IMR-90 (cell line): ENCODE measurements around the gene TTLL9. TPM values are rescaled to one million over a fixed set of nuclear protein-coding genes. Genes with fewer than 3 reads are reported as not detected.

ENCODE experiments used
- ATAC-seq: fragments of 200-7000 bp; cut with Tn5 transposase; 2 replicates; pipeline ENCODE4 v1.9.1; 2020; ENCODE audit warnings: low read depth, mild to moderate bottlenecking, moderate library complexity
- BruUV-seq: library from RNA; stranded (reverse); fragments of 400-500 nt; replicated peaks from 2 replicates; lab custom pipeline; 2021; lab: Mats Ljungman, UMichigan
- CTCF ChIA-PET: fragments of 300-600 bp; formaldehyde crosslinking; extraction: SDS; loops from one replicate; lab custom pipeline; 2021; ENCODE audit warnings: antibody characterized with exemption; lab: Yijun Ruan, JAX
- POLR2A ChIA-PET: fragments of 300-600 bp; sonication (Branson Sonifier 250); formaldehyde crosslinking; loops from one replicate; lab custom pipeline; 2022; ENCODE audit warnings: antibody characterized with exemption; ENCODE audit not compliant: unreplicated experiment; lab: Charles Lee
- DNase-seq: peaks from one replicate; pipeline ENCODE4 v3.0.0; 2013
- H2AFZ ChIP-seq: replicated peaks from 2 replicates; pipeline ENCODE3; 2013; ENCODE audit warnings: low read length, mild to moderate bottlenecking; ENCODE audit not compliant: poor library complexity
- H2AK5ac ChIP-seq: 2 replicates; pipeline ENCODE4 v1.6.1; 2013; ENCODE audit warnings: low read depth, low read length, inconsistent platforms
- H2AK9ac ChIP-seq: replicated peaks from 2 replicates; pipeline ENCODE3; 2013; ENCODE audit warnings: mild to moderate bottlenecking, low read depth, low read length, moderate library complexity; ENCODE audit not compliant: poor library complexity
- H2BK120ac ChIP-seq: 2 replicates; pipeline ENCODE4 v1.6.1; 2013; ENCODE audit warnings: low read depth, low read length, inconsistent platforms
- H2BK15ac ChIP-seq: 3 replicates; pipeline ENCODE4 v1.6.1; 2013; ENCODE audit warnings: low read depth, low read length, inconsistent platforms
- H2BK20ac ChIP-seq: 2 replicates; pipeline ENCODE4 v1.6.1; 2013; ENCODE audit warnings: low read depth, mild to moderate bottlenecking, inconsistent platforms, low read length, moderate library complexity
- H2BK5ac ChIP-seq: 2 replicates; pipeline ENCODE4 v1.6.1; 2013; ENCODE audit warnings: mild to moderate bottlenecking, low read depth, low read length, inconsistent platforms; ENCODE audit not compliant: poor library complexity, severe bottlenecking
- H3K14ac ChIP-seq: replicated peaks from 2 replicates; pipeline ENCODE4 v1.6.1; 2013; ENCODE audit warnings: low read depth, low read length, inconsistent platforms
- H3K18ac ChIP-seq: 2 replicates; pipeline ENCODE4 v1.6.1; 2013; ENCODE audit warnings: low read depth, low read length, control low read depth
- H3K23ac ChIP-seq: 2 replicates; pipeline ENCODE4 v1.6.1; 2013; ENCODE audit warnings: low read depth, low read length, inconsistent platforms
- H3K27ac ChIP-seq: 2 replicates; pipeline ENCODE4 v1.5.1; 2013; ENCODE audit warnings: mild to moderate bottlenecking, control low read depth, low read length; ENCODE audit not compliant: insufficient read depth
- H3K27me3 ChIP-seq: 2 replicates; pipeline ENCODE4 v1.6.1; 2013; ENCODE audit warnings: low read length; ENCODE audit not compliant: control insufficient read depth, insufficient read depth
- H3K36me3 ChIP-seq: 2 replicates; pipeline ENCODE4 v1.6.1; 2013; ENCODE audit warnings: low read length, mixed read lengths; ENCODE audit not compliant: control insufficient read depth, insufficient read depth
- H3K4ac ChIP-seq: 2 replicates; pipeline ENCODE4 v1.6.1; 2013; ENCODE audit warnings: low read depth, low read length, inconsistent platforms
- H3K4me1 ChIP-seq: 2 replicates; pipeline ENCODE4 v1.6.1; 2013; ENCODE audit warnings: low read length, mixed read lengths; ENCODE audit not compliant: control insufficient read depth, insufficient read depth
- H3K4me2 ChIP-seq: 2 replicates; pipeline ENCODE4 v1.6.1; 2013; ENCODE audit warnings: low read depth, mild to moderate bottlenecking, control low read depth, low read length, moderate library complexity
- H3K4me3 ChIP-seq: 2 replicates; pipeline ENCODE4 v1.5.1; 2013; ENCODE audit warnings: low read depth, mild to moderate bottlenecking, control low read depth, low read length, moderate library complexity; ENCODE audit not compliant: insufficient read depth
- H3K56ac ChIP-seq: 2 replicates; pipeline ENCODE4 v1.6.1; 2013; ENCODE audit warnings: low read length, inconsistent platforms; ENCODE audit not compliant: insufficient read depth; ENCODE audit errors: extremely low read depth
- H3K79me1 ChIP-seq, 2 experiments: 2 replicates each; pipeline ENCODE4 v1.6.1; 2013; ENCODE audit warnings: low read length in 2 of 2, inconsistent platforms in 1 of 2, low read depth in 1 of 2
- H3K9ac ChIP-seq: 2 replicates; pipeline ENCODE4 v1.6.1; 2013; ENCODE audit warnings: low read depth, low read length, control low read depth
- H3K9me1 ChIP-seq: 2 replicates; pipeline ENCODE4 v1.6.1; 2013; ENCODE audit warnings: low read length, inconsistent platforms; ENCODE audit not compliant: insufficient read depth
- H3K9me3 ChIP-seq: 2 replicates; pipeline ENCODE4 v1.6.1; 2013; ENCODE audit warnings: low read length; ENCODE audit not compliant: control insufficient read depth, insufficient read depth
- H4K20me1 ChIP-seq: 2 replicates; pipeline ENCODE4 v1.6.1; 2013; ENCODE audit warnings: low read length, inconsistent platforms; ENCODE audit not compliant: insufficient read depth
- H4K5ac ChIP-seq: 2 replicates; pipeline ENCODE4 v1.6.1; 2013; ENCODE audit warnings: mild to moderate bottlenecking, low read depth, low read length, control low read depth
- H4K8ac ChIP-seq, 2 experiments: 2 replicates each; pipeline ENCODE4 v1.6.1; 2013; ENCODE audit warnings: low read depth in 2 of 2, low read length in 2 of 2, control low read depth in 1 of 2, inconsistent platforms in 1 of 2
- H4K91ac ChIP-seq: 2 replicates; pipeline ENCODE4 v1.6.1; 2013; ENCODE audit warnings: low read depth, low read length, inconsistent platforms; ENCODE audit not compliant: insufficient read depth
- CEBPB ChIP-seq: IDR thresholded peaks from 2 replicates; pipeline ENCODE4 v1.6.1; 2012; ENCODE audit warnings: low read depth, low read length, improper control_type of control experiment
- CHD1 ChIP-seq: IDR thresholded peaks from 2 replicates; pipeline ENCODE4 v1.6.1; 2012; ENCODE audit warnings: low read depth, low read length, improper control_type of control experiment
- CTCF ChIP-seq: conservative IDR thresholded peaks from 2 replicates; pipeline ENCODE4 v1.5.1; 2012; ENCODE audit warnings: mild to moderate bottlenecking, low read depth, low read length, improper control_type of control experiment
- FOS ChIP-seq: fragments of 150-350 bp; IDR thresholded peaks from 2 replicates; pipeline ENCODE4 v1.6.1; 2016; ENCODE audit warnings: low read depth, low read length
- MAFK ChIP-seq: IDR thresholded peaks from 2 replicates; pipeline ENCODE4 v1.6.1; 2012; ENCODE audit warnings: low read depth, low read length, improper control_type of control experiment
- MAZ ChIP-seq: IDR thresholded peaks from 2 replicates; pipeline ENCODE4 v1.6.1; 2012; ENCODE audit warnings: low read depth, mild to moderate bottlenecking, low read length, improper control_type of control experiment, moderate library complexity, borderline replicate concordance
- MXI1 ChIP-seq: IDR thresholded peaks from 2 replicates; pipeline ENCODE4 v1.6.1; 2012; ENCODE audit warnings: low read depth, mild to moderate bottlenecking, low read length, moderate library complexity, borderline replicate concordance
- NFE2L2 ChIP-seq: fragments of 150-350 bp; IDR thresholded peaks from 2 replicates; pipeline ENCODE4 v1.6.1; 2016; ENCODE audit warnings: low read depth, mild to moderate bottlenecking, low read length
- POLR2A ChIP-seq: IDR thresholded peaks from 2 replicates; pipeline ENCODE4 v1.6.1; 2012; ENCODE audit warnings: mild to moderate bottlenecking, low read depth, low read length
- RAD21 ChIP-seq: IDR thresholded peaks from 2 replicates; pipeline ENCODE4 v1.6.1; 2012; ENCODE audit warnings: low read length, improper control_type of control experiment
- RCOR1 ChIP-seq: IDR thresholded peaks from 2 replicates; pipeline ENCODE4 v1.6.1; 2012; ENCODE audit warnings: mild to moderate bottlenecking, low read length, improper control_type of control experiment; ENCODE audit not compliant: insufficient replicate concordance
- SMC3 ChIP-seq: fragments of 150-350 bp; IDR thresholded peaks from 2 replicates; pipeline ENCODE4 v1.6.1; 2016; ENCODE audit warnings: low read depth, mild to moderate bottlenecking, antibody characterized with exemption, low read length, moderate library complexity
- WGBS, 2 experiments: methylation state at CpG; one replicate each; pipeline versions ENCODE4 v1.1.5 to v1.1.7; 2013; ENCODE audit warnings: missing lambda C conversion rate in 2 of 2; ENCODE audit not compliant: insufficient read length in 1 of 2; ENCODE audit errors: extremely low coverage in 2 of 2; 5-methylcytosine and 5-hydroxymethylcytosine counted together
- dilution Hi-C: fragments of 300-500 bp; cut with HindIII; formaldehyde crosslinking; loops from one replicate; pipeline ENCODE4 v1.14.3; 2018; ENCODE audit warnings: low sequenced_read_pairs; ENCODE audit not compliant: unreplicated experiment
- in situ Hi-C: fragments of 300-500 bp; cut with MboI; formaldehyde crosslinking; loops from 3 replicates; pipeline ENCODE4 v1.14.3; 2019; ENCODE audit warnings: low sequenced_read_pairs, inconsistent platforms, mixed read lengths
- intact Hi-C: fragments of 100-400 bp; cut with micrococcal nuclease; formaldehyde crosslinking; loops from 2 replicates; pipeline ENCODE4 v1.10.0; 2022
- polyA plus RNA-seq, 3 experiments: library from polyadenylated mRNA; depleted of rRNA; stranded (reverse); fragments of >200 nt; gene quantifications; 2 replicates each; pipeline ENCODE4 v1.2.3, GENCODE V29; 2012; ENCODE audit warnings: low replicate concordance in 1 of 3
- total RNA-seq: library from RNA; depleted of rRNA; stranded (reverse); fragments of >200 nt; gene quantifications from 2 replicates; pipeline ENCODE4 v1.2.3, GENCODE V29; 2012

TTLL9 gene
- total and polyA plus RNA-seq, 2 of the 4 experiments (the other 2 are of a cell fraction), result not detected

- no peak overlapping the region for H2BK20ac ChIP-seq
- peaks cover 2% of the 10 kb centered on the region; the same call in 1 of the 2 replicates for H3K4me1 ChIP-seq
- H3K27ac ChIP-seq, result no peak overlapping the region
- in situ Hi-C loops, result no loop called here
- H2AK5ac ChIP-seq, result no peak overlapping the region
- H3K9me1 ChIP-seq, result no peaks in the 10 kb centered on the region; the same call in 1 of the 2 replicates
- H3K23ac ChIP-seq, result no peak overlapping the region
- ATAC-seq (no peak; the same call in 1 of the 2 replicates), DNase-seq (no peak)
- H2AFZ ChIP-seq, result peak overlapping the region; percentile 85
- peaks cover 84% of the 10 kb centered on the region for H3K27me3 ChIP-seq
- TF ChIP-seq FOS (no peak), CEBPB (no peak), SMC3 (no peak), MAZ (no peak), MAFK (no peak), RCOR1 (no peak), RAD21 (no peak), CHD1 (no peak), CTCF (no peak), MXI1 (no peak), POLR2A (no peak), NFE2L2 (no peak)
- H3K56ac ChIP-seq, result no peak overlapping the region
- intact Hi-C loops, result no loop called here
- no peak overlapping the region for H2BK5ac ChIP-seq
- H3K14ac ChIP-seq, result no peak overlapping the region
- H3K9ac ChIP-seq, result no peak overlapping the region
- POLR2A ChIA-PET, result no interaction called here
- H3K9me3 ChIP-seq, result no peaks in the 10 kb centered on the region
- H4K91ac ChIP-seq, result no peak overlapping the region
- H3K79me1 ChIP-seq, result no peaks in the 10 kb centered on the region
- WGBS, 2 experiments, result 0% methylated on average over 3 of the region's 15 CpGs; no CpG with 5 or more reads in 1 of the 2 experiments
- H4K20me1 ChIP-seq, result no peaks in the 10 kb centered on the region
- H3K36me3 ChIP-seq, result no peaks in the 10 kb centered on the region
- peak overlapping the region; percentile 78; the same call in 1 of the 2 replicates for H3K4me2 ChIP-seq
- CTCF ChIA-PET, result interaction anchor here (0.9 kb wide), 2 partner anchors 10 to 171 kb away, joined by 3 read pairs; no protein-coding TSS in a partner anchor
- dilution Hi-C loops, result no loop called here
- no peak overlapping the region for H3K18ac ChIP-seq
- no TSS peak for BruUV-seq
- no peak overlapping the region for H2AK9ac ChIP-seq
- H2BK120ac ChIP-seq, result no peak overlapping the region
- no peak overlapping the region for H2BK15ac ChIP-seq
- no peak overlapping the region for H4K5ac ChIP-seq
- no peak overlapping the region for H4K8ac ChIP-seq
- H3K4me3 ChIP-seq, result no peak overlapping the region
- H3K4ac ChIP-seq, result no peak overlapping the region
Measured at GRCh38 chr20:31860390-31861134, 9.9 kb upstream of the TTLL9 start.
